Osteocyte (in vitro differentiated cells): Measurements from ENCODE around the gene TRPM3. TPM values are rescaled to one million over a fixed set of nuclear protein-coding genes. Genes with fewer than 3 reads are reported as not detected.

Experiments used
- DNase-seq: peaks from one replicate; pipeline ENCODE4 v3.0.0; 2021; ENCODE audit warnings: mixed read lengths; ENCODE audit not compliant: unreplicated experiment; ENCODE audit errors: extremely low spot score
- H3K27ac Mint-ChIP-seq: one replicate; pipeline ENCODE4 v1.8.0; 2021; ENCODE audit warnings: mild to moderate bottlenecking, mixed read lengths; ENCODE audit not compliant: unreplicated experiment
- H3K27me3 Mint-ChIP-seq: one replicate; pipeline ENCODE4 v1.8.0; 2021; ENCODE audit warnings: mixed read lengths; ENCODE audit not compliant: unreplicated experiment
- H3K36me3 Mint-ChIP-seq: one replicate; pipeline ENCODE4 v1.8.0; 2021; ENCODE audit warnings: mixed read lengths; ENCODE audit not compliant: unreplicated experiment
- H3K4me1 Mint-ChIP-seq: one replicate; pipeline ENCODE4 v1.8.0; 2021; ENCODE audit warnings: mixed read lengths; ENCODE audit not compliant: unreplicated experiment
- H3K4me3 Mint-ChIP-seq: one replicate; pipeline ENCODE4 v1.8.0; 2021; ENCODE audit warnings: mild to moderate bottlenecking, moderate library complexity, mixed read lengths; ENCODE audit not compliant: unreplicated experiment
- H3K9me3 Mint-ChIP-seq: one replicate; pipeline ENCODE4 v1.8.0; 2021; ENCODE audit warnings: mixed read lengths; ENCODE audit not compliant: unreplicated experiment
- total RNA-seq: library from RNA; stranded (reverse); gene quantifications from 2 replicates; pipeline ENCODE4 v1.2.1, GENCODE V29; 2021
- TF ChIP-seq, protein P1 (sequence below): fragments of 200-600 bp; sonication (generic); IDR thresholded peaks from 2 replicates; pipeline ENCODE4 v1.5.0; 2021; ENCODE audit warnings: antibody characterized with exemption, mild to moderate bottlenecking, moderate library complexity

TRPM3 gene
- total RNA-seq, 1 donor from 2014 or later = 0.05 TPM

GRCh38 chr9:70802758-70803436 lies 318.5 kb downstream of the TRPM3 start:
- no peak overlapping the region for H3K4me3 Mint-ChIP-seq
- DNase-seq = no peak
- H3K9me3 Mint-ChIP-seq = no peaks in the 10 kb centered on the region
- H3K4me1 Mint-ChIP-seq = no peaks in the 10 kb centered on the region
- peaks cover 12% of the 10 kb centered on the region for H3K27me3 Mint-ChIP-seq
- H3K27ac Mint-ChIP-seq = no peak overlapping the region
- TF ChIP-seq, protein P1, sequence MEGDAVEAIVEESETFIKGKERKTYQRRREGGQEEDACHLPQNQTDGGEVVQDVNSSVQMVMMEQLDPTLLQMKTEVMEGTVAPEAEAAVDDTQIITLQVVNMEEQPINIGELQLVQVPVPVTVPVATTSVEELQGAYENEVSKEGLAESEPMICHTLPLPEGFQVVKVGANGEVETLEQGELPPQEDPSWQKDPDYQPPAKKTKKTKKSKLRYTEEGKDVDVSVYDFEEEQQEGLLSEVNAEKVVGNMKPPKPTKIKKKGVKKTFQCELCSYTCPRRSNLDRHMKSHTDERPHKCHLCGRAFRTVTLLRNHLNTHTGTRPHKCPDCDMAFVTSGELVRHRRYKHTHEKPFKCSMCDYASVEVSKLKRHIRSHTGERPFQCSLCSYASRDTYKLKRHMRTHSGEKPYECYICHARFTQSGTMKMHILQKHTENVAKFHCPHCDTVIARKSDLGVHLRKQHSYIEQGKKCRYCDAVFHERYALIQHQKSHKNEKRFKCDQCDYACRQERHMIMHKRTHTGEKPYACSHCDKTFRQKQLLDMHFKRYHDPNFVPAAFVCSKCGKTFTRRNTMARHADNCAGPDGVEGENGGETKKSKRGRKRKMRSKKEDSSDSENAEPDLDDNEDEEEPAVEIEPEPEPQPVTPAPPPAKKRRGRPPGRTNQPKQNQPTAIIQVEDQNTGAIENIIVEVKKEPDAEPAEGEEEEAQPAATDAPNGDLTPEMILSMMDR = no peak
- H3K36me3 Mint-ChIP-seq = no peaks in the 10 kb centered on the region

DNA sequence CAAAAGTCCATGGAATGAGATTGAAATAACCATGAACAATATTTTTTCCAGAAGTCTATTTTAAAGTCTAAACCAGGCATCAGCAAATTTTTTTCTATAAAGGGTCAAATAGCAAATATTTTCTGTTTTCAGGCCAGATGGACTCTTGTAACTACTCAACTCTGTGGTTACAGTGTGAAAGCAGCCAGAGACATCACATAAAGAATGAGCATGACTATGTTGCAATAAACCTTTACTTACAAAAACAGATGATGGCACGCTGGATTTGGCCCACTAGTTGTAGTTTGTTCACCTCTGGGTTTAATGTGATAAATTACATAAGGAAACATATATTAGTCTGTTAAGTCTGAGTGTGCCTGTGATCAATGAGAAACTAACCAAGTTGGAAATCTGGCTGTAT lies 319.2 kb downstream of the TRPM3 start:
- Mint-ChIP-seq H3K4me1 (no peaks in the 10 kb centered on the region), H3K9me3 (no peaks in the 10 kb centered on the region), H3K27ac (no peak overlapping the region), H3K36me3 (no peaks in the 10 kb centered on the region), H3K27me3 (peaks cover 8% of the 10 kb centered on the region), H3K4me3 (no peak overlapping the region)
- DNase-seq = no peak
- TF ChIP-seq, protein P1 = no peak

GRCh38 chr9:70801181-70801829 lies 320.1 kb downstream of the TRPM3 start:
- no peaks in the 10 kb centered on the region for H3K4me1 Mint-ChIP-seq
- no peak overlapping the region for H3K4me3 Mint-ChIP-seq
- H3K27ac Mint-ChIP-seq = no peak overlapping the region
- H3K36me3 Mint-ChIP-seq = no peaks in the 10 kb centered on the region
- TF ChIP-seq, protein P1 = no peak
- peaks cover 6% of the 10 kb centered on the region for H3K27me3 Mint-ChIP-seq
- no peak for DNase-seq
- no peaks in the 10 kb centered on the region for H3K9me3 Mint-ChIP-seq

DNA sequence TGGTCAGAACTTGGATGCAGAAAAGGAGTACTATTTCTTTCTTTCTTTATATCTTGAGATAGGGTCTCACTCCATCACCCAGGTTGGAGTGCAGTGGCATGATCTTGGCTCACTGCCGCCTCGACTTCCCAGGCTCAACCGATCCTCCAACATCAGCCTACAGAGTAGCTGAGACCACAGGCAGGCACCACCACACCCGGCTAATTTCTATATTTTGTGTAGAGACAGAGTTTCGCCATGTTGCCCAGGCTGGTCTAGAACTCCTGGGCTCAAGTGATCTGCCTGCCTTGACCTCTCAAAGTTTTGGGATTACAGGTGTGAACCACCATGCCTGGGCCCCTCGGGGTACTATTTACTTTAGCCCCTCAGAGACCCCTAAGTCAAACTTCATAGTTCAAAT lies 323.4 kb downstream of the TRPM3 start:
- H3K27ac Mint-ChIP-seq = no peak overlapping the region
- H3K27me3 Mint-ChIP-seq = peaks cover 7% of the 10 kb centered on the region
- no peak for DNase-seq
- H3K9me3 Mint-ChIP-seq = no peaks in the 10 kb centered on the region
- no peaks in the 10 kb centered on the region for H3K36me3 Mint-ChIP-seq
- TF ChIP-seq, protein P1 = no peak
- no peaks in the 10 kb centered on the region for H3K4me1 Mint-ChIP-seq
- no peak overlapping the region for H3K4me3 Mint-ChIP-seq

- H3K4me3 Mint-ChIP-seq = no peak overlapping the region
- peaks cover 10% of the 10 kb centered on the region for H3K27me3 Mint-ChIP-seq
- TF ChIP-seq, protein P1 = no peak
- H3K9me3 Mint-ChIP-seq = no peaks in the 10 kb centered on the region
- H3K36me3 Mint-ChIP-seq = no peaks in the 10 kb centered on the region
- H3K4me1 Mint-ChIP-seq = no peaks in the 10 kb centered on the region
- no peak for DNase-seq
- no peak overlapping the region for H3K27ac Mint-ChIP-seq
Measured at GRCh38 chr9:70795841-70796240, 325.6 kb downstream of the TRPM3 start.
